Urinary bladder (tissue), 4 donors: ENCODE measurements around the gene S1PR3. TPM values are rescaled to one million over a fixed set of nuclear protein-coding genes. Genes with fewer than 3 reads are reported as not detected.

Experiments used
- DNase-seq: peaks from one replicate; pipeline ENCODE4 v3.0.0-alpha.2; 2015; ENCODE audit errors: extremely low spot score
- H3K27ac ChIP-seq: one replicate; pipeline ENCODE4 v1.5.1; 2013; ENCODE audit warnings: low read depth, mild to moderate bottlenecking, moderate library complexity
- H3K36me3 ChIP-seq: one replicate; pipeline ENCODE4 v1.6.1; 2013; ENCODE audit warnings: mild to moderate bottlenecking, moderate library complexity; ENCODE audit not compliant: insufficient read depth
- H3K4me1 ChIP-seq: one replicate; pipeline ENCODE4 v1.6.1; 2013; ENCODE audit warnings: mild to moderate bottlenecking, moderate library complexity; ENCODE audit not compliant: insufficient read depth
- H3K4me3 ChIP-seq: one replicate; pipeline ENCODE4 v1.5.1; 2013; ENCODE audit warnings: low read depth, low read length
- WGBS: extraction: QIAGEN DNeasy Blood & Tissue Kit; methylation state at CpG from one replicate; pipeline ENCODE4 v1.1.7; 2013; 5-methylcytosine and 5-hydroxymethylcytosine counted together
- polyA plus RNA-seq: library from polyadenylated mRNA; stranded (reverse); fragments of 200-250 nt; gene quantifications from one replicate; pipeline ENCODE4 v1.2.3, GENCODE V29; 2013
- total RNA-seq: library from RNA; depleted of rRNA; stranded (reverse); fragments of >200 nt; gene quantifications from one replicate; pipeline ENCODE4 v1.2.3, GENCODE V29; 2014
- donor health status: healthy with polysubstance abuse.
- donor health status: healthy.

The S1PR3 gene
- total and polyA plus RNA-seq, 2 donors, result 47.4 to 47.8 TPM

GRCh38 chr9:88990729-88991065, 571 bp upstream of the S1PR3 start:
- Histone ChIP-seq H3K36me3 (no peaks in the 10 kb centered on the region), H3K4me1 (no peaks in the 10 kb centered on the region), H3K27ac (no peak overlapping the region), H3K4me3 (peak overlapping the region; percentile 84)
- no peak for DNase-seq
- 21% methylated on average over 21 of the region's 21 CpGs for WGBS

DNA sequence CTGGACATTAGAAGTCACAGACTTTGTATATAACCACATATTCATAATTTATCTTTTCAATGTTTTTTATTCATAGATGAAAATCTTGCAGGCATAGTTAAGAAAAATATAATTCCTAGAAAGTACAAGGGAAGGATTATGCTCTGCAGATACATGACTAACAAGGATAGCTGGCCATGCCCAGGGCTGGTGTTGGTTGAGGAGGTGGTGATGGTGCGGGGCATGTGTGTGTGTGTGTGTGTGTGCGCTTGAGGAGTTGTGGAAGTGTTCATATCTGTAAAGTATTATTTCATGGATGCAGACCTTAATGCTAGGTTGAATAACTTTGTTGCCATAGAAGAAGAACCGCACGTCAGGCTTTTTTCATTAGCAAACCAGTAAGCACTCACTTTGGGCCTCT, 1.3 kb downstream of the S1PR3 start:
- H3K4me1 ChIP-seq, result no peaks in the 10 kb centered on the region
- no peaks in the 10 kb centered on the region for H3K36me3 ChIP-seq
- H3K4me3 ChIP-seq, result peak overlapping the region; percentile 84
- DNase-seq, result no peak
- WGBS, result 45% methylated on average over 4 of the region's 4 CpGs
- no peak overlapping the region for H3K27ac ChIP-seq

GRCh38 chr9:88993327-88993726, 2.1 kb downstream of the S1PR3 start:
- Histone ChIP-seq H3K4me1 (no peaks in the 10 kb centered on the region), H3K27ac (no peak overlapping the region), H3K36me3 (no peaks in the 10 kb centered on the region), H3K4me3 (no peak overlapping the region)
- 32% methylated on average over 2 of the region's 2 CpGs for WGBS
- DNase-seq, result no peak

DNA sequence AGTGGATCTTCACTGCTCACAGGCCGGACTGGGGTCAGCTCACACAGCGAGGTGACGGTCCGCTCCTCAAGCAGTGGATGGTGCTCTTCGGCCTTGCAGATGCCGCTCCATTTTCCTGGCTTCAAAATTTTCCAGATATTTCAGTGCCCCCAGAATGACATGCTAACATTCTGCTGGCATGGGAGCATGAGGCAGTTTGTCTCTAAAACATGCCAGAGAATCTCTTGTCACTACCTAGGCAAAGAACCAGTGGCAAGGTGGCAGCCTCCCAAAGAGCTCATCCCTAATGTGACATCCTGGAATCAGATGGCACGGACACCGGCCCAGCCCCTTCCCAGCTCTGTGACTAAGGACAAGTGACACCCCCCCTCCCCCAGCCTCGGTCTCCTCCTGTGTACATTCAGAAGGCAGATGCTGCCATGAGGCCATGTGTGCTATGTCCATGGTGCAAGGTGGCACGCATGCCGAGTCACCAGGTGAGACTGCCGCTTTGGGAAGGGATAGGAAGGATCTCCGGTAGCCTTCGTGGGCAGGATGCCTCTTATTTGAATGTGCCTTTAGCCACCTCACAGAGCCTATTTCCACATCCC, 2.7 kb downstream of the S1PR3 start:
- Histone ChIP-seq H3K4me3 (peak overlapping the region; percentile 16), H3K36me3 (no peaks in the 10 kb centered on the region), H3K27ac (no peak overlapping the region), H3K4me1 (no peaks in the 10 kb centered on the region)
- no peak for DNase-seq
- 48% methylated on average over 14 of the region's 14 CpGs for WGBS

DNA sequence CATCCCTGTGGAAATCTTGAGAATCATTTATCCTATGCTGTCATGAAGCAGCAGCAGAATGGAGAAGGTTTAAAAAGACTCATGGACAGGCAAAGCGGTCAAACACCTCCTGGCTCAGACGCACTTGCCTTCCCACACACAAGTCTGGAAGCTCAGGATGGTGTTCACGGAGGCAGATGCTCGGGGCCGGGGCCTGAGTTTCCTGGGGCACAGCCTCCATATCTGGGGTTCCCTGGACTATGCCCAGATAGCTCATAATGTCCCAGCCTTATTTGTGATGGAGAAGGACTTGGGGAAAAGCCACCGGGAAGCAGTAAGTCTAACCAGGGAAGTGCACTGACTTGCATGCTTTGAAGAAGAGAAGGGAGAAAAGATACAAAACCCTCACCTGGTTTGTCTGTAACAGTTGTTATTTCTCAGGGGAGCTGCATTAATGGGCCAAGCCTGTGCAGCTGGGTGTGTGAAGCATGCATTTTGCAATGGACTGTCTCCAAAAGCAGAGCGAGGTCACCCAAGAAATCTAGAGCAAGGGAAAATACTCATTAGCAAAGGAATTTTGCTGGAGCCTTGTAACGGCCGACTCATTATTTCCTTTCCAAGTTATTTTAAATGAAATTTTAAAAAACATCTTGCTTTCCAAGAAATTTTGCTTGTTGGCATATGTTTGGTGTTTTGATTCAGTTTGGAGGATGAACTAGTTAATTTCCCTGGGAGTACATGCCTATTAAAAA, 3.4 kb downstream of the S1PR3 start:
- Histone ChIP-seq H3K4me1 (no peaks in the 10 kb centered on the region), H3K4me3 (no peak overlapping the region), H3K36me3 (no peaks in the 10 kb centered on the region), H3K27ac (no peak overlapping the region)
- 37% methylated on average over 9 of the region's 9 CpGs for WGBS
- peak; percentile 56 for DNase-seq

- Histone ChIP-seq H3K27ac (no peak overlapping the region), H3K4me1 (no peaks in the 10 kb centered on the region), H3K4me3 (no peak overlapping the region), H3K36me3 (no peaks in the 10 kb centered on the region)
- 31% methylated on average over 6 of the region's 6 CpGs for WGBS
- no peak for DNase-seq
These were observed 3.9 kb downstream of the S1PR3 start for GRCh38 chr9:88995200-88995577.

DNA sequence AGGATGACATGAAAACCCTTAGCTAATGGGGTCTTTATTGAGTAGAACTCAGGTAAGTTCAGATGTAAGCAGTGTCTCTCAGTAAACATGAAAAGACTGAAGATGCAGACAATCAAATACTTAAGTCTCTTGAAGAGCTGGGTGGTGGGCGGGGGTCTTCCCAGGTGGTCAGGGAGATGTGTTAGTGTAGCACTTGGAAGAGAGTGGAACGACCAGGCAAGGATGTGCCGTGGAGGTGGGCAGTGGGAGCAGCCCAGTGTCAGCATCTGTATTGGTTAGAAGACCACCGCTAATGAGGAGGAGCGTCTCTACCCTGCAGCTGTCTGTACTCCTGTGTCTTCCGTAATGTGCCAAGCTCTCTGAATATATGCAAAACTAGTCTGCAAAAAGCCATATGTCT, 4.4 kb downstream of the S1PR3 start:
- no peak overlapping the region for H3K27ac ChIP-seq
- DNase-seq, result no peak
- no peaks in the 10 kb centered on the region for H3K4me1 ChIP-seq
- no peak overlapping the region for H3K4me3 ChIP-seq
- H3K36me3 ChIP-seq, result no peaks in the 10 kb centered on the region
- 80% methylated on average over 6 of the region's 6 CpGs for WGBS

DNA sequence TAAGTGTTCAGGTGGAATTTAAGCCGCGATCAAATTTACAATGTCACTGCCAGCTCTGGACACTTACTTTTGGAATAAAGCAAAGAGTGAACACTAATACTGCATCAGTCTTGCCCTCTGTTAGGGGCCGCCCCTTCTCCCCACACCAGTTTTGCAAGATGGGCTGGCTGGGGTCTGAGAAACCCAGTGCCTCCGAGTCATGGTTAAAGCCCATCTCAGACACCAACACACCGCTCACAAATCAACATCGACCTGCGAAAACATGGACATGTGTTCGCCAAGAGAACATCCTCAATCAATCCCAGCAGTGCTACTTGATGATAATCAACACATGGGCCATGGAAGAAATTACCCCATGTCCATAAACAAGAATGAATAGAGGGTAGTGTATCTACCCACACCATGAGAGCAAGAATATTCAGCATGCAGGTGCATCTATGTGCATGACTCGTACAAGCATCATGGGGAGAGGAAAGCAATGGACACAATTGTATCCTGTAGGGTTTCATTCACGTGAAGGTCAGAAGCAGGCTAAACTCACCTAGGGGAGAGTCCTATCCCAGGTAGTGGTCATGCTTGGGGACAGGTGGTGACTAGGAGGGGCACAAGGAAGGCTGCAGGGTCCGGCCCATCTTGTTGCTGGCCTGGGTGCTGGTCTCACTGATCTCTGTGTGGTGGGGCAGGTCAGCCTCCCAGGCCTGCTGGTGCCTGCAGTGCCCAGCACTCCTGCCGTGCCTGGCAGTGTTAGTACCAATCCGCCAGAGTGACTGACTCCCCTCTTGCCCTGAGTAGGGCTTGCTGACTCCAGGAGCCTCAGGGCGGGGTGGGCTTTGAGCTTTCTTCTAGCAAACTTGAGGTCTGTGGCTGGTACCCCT, 5.0 kb downstream of the S1PR3 start:
- Histone ChIP-seq H3K4me1 (no peaks in the 10 kb centered on the region), H3K4me3 (no peak overlapping the region), H3K36me3 (no peaks in the 10 kb centered on the region), H3K27ac (no peak overlapping the region)
- no peak for DNase-seq
- WGBS, result 84% methylated on average over 14 of the region's 14 CpGs

- no peak overlapping the region for H3K4me3 ChIP-seq
- 50% methylated on average over 4 of the region's 4 CpGs for WGBS
- no peak for DNase-seq
- no peaks in the 10 kb centered on the region for H3K36me3 ChIP-seq
- H3K4me1 ChIP-seq, result no peaks in the 10 kb centered on the region
- no peak overlapping the region for H3K27ac ChIP-seq
These were observed 5.6 kb downstream of the S1PR3 start for GRCh38 chr9:88996921-88997235.

DNA sequence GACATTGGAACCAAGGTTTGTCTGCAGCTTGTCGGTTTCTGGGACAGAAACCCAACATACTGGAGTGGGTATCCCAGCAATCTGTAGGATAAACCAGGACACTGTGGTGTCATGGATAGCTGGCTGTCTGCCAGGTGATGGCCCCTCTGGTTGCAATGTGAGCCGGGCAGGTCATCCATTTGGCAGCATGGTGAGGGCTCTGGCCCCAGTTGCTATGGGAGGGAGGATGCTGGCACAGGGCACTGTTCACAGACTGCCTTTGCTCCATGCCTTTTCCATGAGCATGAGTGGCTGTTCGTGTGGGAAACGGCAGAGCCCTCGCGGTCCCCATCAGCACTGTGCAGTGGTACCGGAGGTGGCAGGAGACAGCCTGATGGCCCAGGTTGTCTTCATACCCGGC, 6.4 kb downstream of the S1PR3 start:
- WGBS, result 67% methylated on average over 8 of the region's 8 CpGs
- no peaks in the 10 kb centered on the region for H3K4me1 ChIP-seq
- no peak overlapping the region for H3K27ac ChIP-seq
- H3K36me3 ChIP-seq, result no peaks in the 10 kb centered on the region
- no peak overlapping the region for H3K4me3 ChIP-seq
- DNase-seq, result no peak

DNA sequence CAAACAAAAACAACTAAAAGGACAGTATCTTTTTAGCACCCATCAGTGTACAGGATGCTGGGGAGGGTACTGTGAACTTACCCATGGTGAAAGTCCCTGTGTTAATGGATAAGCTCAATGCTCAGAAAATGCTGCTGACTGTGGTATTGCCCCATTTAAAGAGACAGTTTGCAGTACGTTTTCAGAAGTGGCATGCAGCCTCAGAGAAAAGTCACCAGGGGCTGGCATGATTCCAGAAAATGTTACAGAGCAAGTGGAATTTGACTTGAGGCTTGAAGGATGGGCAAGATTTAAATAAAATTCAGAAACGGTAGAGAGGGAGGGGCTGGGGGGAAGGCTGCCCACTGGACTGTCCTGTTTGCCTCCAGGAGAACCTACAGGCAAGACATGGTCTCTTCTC, 7.2 kb downstream of the S1PR3 start:
- DNase-seq, result no peak
- Histone ChIP-seq H3K4me1 (no peaks in the 10 kb centered on the region), H3K36me3 (no peaks in the 10 kb centered on the region), H3K27ac (no peak overlapping the region), H3K4me3 (no peak overlapping the region)
- whole genome bisulfite sequencing, result 17% methylated on average over 2 of the region's 2 CpGs

DNA sequence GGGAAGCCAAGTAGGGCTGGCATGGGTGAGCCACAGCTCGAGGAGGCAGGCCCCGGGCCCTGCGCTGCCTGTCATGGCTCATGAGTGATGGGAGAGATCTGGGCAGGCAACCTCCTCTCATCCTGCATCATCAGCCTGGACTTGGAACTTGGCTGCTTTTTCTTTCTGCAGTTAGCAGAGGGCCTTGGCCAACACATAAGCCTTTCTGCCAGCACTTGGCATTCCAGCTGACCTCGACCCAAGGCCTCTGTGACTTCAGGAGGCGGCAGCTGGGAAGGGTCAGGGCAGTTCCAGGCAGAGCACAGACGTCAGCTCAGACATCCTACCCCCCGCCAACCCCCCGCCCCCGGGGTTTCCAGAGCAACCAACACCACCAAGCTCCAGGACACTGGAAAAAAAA, 7.6 kb downstream of the S1PR3 start:
- H3K36me3 ChIP-seq, result no peaks in the 10 kb centered on the region
- WGBS, result 40% methylated on average over 9 of the region's 9 CpGs
- H3K4me1 ChIP-seq, result no peaks in the 10 kb centered on the region
- no peak overlapping the region for H3K27ac ChIP-seq
- DNase-seq, result no peak
- no peak overlapping the region for H3K4me3 ChIP-seq

DNA sequence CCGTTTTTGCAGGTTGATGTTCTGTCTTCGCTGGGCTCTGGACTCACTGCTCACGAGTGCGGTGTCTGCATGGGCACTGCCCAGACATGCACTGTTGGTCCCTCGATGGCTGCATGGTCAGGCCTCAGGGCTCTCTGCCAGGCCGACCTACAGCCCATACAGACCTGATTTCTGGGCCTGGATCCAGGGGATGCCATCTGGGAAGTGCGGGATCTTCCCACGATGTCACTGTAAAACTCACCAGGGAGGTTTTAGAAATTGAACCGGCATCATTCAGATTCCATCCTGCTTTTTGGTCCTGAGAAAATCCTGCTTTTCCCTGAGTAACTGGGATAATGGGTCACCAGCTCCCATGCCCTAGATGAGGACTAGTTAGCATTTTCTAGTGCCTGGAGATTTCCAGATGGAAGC, 9.1 kb downstream of the S1PR3 start:
- 69% methylated on average over 9 of the region's 9 CpGs for WGBS
- Histone ChIP-seq H3K36me3 (no peaks in the 10 kb centered on the region), H3K4me3 (no peak overlapping the region), H3K27ac (no peak overlapping the region), H3K4me1 (no peaks in the 10 kb centered on the region)
- DNase-seq, result no peak
